Measurements from ENCODE around the gene EXOSC2.

DNA sequence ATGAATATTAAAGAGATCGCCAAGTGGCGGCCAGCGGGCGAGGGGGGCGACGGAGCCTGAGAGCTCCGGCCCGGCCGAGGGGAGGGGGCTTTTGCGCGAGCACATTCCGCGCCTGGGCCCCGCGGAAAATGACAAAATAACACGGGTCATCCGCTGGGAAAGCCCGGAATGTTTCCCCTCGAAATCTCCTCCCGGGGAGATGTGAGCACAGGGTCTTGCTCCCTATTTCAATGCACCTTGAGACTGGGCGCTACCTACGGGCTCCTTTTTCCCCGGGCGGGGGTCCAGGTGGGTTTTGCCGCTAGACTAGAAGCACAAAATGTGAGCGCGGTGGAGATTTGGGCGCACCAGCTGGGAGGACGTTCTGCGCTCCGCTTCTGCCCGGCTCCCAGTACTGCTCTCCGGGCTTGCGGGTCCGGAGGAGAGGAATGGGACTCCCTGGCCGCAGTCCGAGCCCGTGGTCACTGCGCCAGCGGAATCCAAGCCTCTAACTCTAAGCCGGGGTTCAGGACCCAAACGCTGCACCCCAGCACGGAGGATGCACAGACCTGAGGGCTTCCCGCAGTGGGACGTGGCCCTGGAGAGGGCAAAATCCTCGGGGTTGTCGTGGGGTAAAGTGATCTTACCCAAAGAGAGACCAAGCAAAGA lies 32.0 kb upstream of the EXOSC2 start:
- TF ChIP-seq POLR2A (IDR thresholded peaks at IDR 0.05) (no peak), POLR2AphosphoS5 (IDR thresholded peaks at IDR 0.05) (no peak)
- TF ChIP-seq, protein P1, sequence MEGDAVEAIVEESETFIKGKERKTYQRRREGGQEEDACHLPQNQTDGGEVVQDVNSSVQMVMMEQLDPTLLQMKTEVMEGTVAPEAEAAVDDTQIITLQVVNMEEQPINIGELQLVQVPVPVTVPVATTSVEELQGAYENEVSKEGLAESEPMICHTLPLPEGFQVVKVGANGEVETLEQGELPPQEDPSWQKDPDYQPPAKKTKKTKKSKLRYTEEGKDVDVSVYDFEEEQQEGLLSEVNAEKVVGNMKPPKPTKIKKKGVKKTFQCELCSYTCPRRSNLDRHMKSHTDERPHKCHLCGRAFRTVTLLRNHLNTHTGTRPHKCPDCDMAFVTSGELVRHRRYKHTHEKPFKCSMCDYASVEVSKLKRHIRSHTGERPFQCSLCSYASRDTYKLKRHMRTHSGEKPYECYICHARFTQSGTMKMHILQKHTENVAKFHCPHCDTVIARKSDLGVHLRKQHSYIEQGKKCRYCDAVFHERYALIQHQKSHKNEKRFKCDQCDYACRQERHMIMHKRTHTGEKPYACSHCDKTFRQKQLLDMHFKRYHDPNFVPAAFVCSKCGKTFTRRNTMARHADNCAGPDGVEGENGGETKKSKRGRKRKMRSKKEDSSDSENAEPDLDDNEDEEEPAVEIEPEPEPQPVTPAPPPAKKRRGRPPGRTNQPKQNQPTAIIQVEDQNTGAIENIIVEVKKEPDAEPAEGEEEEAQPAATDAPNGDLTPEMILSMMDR (IDR thresholded peaks at IDR 0.05) = no peak
